Stomach (tissue), 9 donors: ENCODE data around the gene FFAR1. TPM values are rescaled to one million over a fixed set of nuclear protein-coding genes. Genes with fewer than 3 reads are reported as not detected.
A peak's percentile ranks its signal among the peaks of the same experiment; 100 is the strongest.

Experiments used
- DNase-seq, 2 donors: peaks; one replicate each; pipeline versions ENCODE4 v3.0.0 to v3.0.0-alpha.2; 2013 to 2019
- H3K27ac ChIP-seq, 5 donors: fragments of 200-600 bp in 4 of 5; sonication (generic) in 4 of 5; one replicate each; pipeline ENCODE4 v1.5.1; 2013 to 2019; ENCODE audit warnings: mild to moderate bottlenecking in 1 of 5, moderate library complexity in 1 of 5
- H3K27me3 ChIP-seq, 3 donors: fragments of 200-600 bp; sonication (generic); one replicate each; pipeline ENCODE4 v1.5.1; 2017 to 2019; ENCODE audit warnings: mixed run types in 1 of 3
- H3K36me3 ChIP-seq, 4 donors: fragments of 200-600 bp; sonication (generic); 1 replicate in 3 of 4; 2 replicates in 1 of 4; pipeline ENCODE4 v1.5.1; 2016 to 2019
- H3K4me1 ChIP-seq, 4 donors: fragments of 200-600 bp; sonication (generic); one replicate each; pipeline ENCODE4 v1.5.1; 2016 to 2019
- H3K4me3 ChIP-seq, 4 donors: fragments of 200-600 bp; sonication (generic) in 3 of 4; one replicate each; pipeline ENCODE4 v1.5.1; 2016 to 2019; ENCODE audit warnings: mild to moderate bottlenecking in 1 of 4
- H3K9me3 ChIP-seq, 4 donors: fragments of 200-600 bp; sonication (generic); one replicate each; pipeline ENCODE4 v1.5.1; 2016 to 2019
- EP300 ChIP-seq: sonication (generic); formaldehyde crosslinking; IDR thresholded peaks from one replicate; pipeline ENCODE4 v1.6.1; 2017; ENCODE audit warnings: antibody characterized with exemption
- POLR2A ChIP-seq, 4 donors: fragments of 450-650 bp; IDR thresholded peaks; one replicate each; pipeline ENCODE4 v1.6.1; 2016; ENCODE audit warnings: antibody characterized with exemption in 4 of 4, control low read depth in 2 of 4, mild to moderate bottlenecking in 1 of 4, moderate library complexity in 1 of 4
- POLR2AphosphoS5 ChIP-seq, 3 donors: sonication (generic); formaldehyde crosslinking; IDR thresholded peaks; one replicate each; pipeline ENCODE4 v1.6.1; 2016; ENCODE audit warnings: antibody characterized with exemption in 3 of 3
- WGBS, 5 donors: extraction: QIAGEN DNeasy Blood & Tissue Kit in 3 of 5; methylation state at CpG; one replicate each; pipeline versions ENCODE4 v1.1.5 to v1.1.7; 2013 to 2018; 5-methylcytosine and 5-hydroxymethylcytosine counted together
- intact Hi-C: fragments of 100-400 bp; cut with DNase I; formaldehyde crosslinking; loops from one replicate; pipeline ENCODE4 v1.15.1; 2023; ENCODE audit warnings: low total_unique reads
- polyA plus RNA-seq, 3 donors: library from polyadenylated mRNA; stranded (reverse); fragments of 200-250 nt; gene quantifications; one replicate each; pipeline ENCODE4 v1.2.3, GENCODE V29; 2013
- total RNA-seq, 5 donors: library from RNA; depleted of rRNA; stranded (reverse); fragments of >200 nt; gene quantifications; one replicate each; pipeline versions ENCODE4 v1.1.0 to v1.2.3, GENCODE V29; 2014 to 2016
- TF ChIP-seq, protein P1 (sequence below), 7 experiments: fragments of 450-650 bp in 4 of 7; fragments of 200-600 bp in 3 of 7; sonication (generic) in 3 of 7; IDR thresholded peaks; one replicate each; pipeline ENCODE4 v1.5.1; 2016 to 2019; ENCODE audit warnings: antibody characterized with exemption in 7 of 7, control low read depth in 2 of 7, mild to moderate bottlenecking in 1 of 7
- donor health status: healthy with polysubstance abuse.
- donor health status: Bipolar disorder and iron deficiency.
- donor health status: healthy.

FFAR1 gene
- total and polyA plus RNA-seq, 8 donors = 0.18 TPM; not detected in 7

DNA sequence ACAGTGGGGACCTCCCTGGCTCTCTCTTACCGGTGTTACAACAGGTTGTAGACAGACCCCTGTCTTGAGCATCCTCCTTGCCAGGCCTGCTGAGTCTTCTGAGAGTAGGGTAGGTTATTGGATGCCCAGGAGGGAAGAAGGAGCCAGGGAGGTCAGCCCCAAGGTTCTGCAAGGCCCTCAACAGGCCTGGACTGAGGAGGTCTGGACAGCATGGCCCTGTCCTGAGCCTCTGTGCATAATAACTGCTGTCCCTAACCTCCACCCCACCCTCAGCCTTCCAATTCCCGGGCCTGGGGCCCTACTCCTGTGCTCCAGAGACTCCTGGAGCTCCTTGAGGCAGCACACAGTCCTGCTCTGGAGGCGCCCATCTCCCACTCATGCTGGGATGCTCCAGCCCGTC, 18.4 kb upstream of the FFAR1 start:
- 65 to 82% (median 78%) methylated on average over 4 of the region's 4 CpGs for WGBS, 5 donors

DNA sequence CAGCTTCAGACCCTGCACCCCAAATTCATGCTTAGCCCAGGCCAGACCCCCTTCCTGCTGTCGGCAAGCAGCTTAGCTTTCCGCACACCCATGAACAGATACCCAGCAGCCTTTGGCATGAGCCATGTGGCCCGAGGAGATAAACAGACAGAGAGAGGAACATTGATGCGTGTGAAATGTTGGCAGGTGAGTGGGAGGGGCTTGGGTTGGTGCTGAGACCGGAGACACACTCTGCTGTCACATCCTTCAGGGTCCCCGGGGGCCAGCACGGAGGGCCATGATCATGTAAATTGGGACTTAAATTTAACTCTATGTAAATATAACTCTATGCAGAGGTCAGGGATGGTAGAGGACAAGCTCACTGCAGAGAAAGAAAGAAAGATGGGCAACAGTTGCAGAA, 17.2 kb upstream of the FFAR1 start:
- 56 to 67% (median 63%) methylated on average over 7 of the region's 7 CpGs for WGBS, 5 donors
- H3K27me3 ChIP-seq = peaks cover 0 to 64% (median 13%) of the 10 kb centered on the region in 3 donors
- H3K4me1 ChIP-seq = no peaks in the 10 kb centered on the region
- H3K27ac ChIP-seq = no peak overlapping the region
- peak in 1 of 2 donors; percentile 47 for DNase-seq
- TF ChIP-seq POLR2A (IDR thresholded peaks at IDR 0.05) (no peak), POLR2AphosphoS5 (IDR thresholded peaks at IDR 0.05) (no peak), EP300 (no peak)
- TF ChIP-seq, protein P1, sequence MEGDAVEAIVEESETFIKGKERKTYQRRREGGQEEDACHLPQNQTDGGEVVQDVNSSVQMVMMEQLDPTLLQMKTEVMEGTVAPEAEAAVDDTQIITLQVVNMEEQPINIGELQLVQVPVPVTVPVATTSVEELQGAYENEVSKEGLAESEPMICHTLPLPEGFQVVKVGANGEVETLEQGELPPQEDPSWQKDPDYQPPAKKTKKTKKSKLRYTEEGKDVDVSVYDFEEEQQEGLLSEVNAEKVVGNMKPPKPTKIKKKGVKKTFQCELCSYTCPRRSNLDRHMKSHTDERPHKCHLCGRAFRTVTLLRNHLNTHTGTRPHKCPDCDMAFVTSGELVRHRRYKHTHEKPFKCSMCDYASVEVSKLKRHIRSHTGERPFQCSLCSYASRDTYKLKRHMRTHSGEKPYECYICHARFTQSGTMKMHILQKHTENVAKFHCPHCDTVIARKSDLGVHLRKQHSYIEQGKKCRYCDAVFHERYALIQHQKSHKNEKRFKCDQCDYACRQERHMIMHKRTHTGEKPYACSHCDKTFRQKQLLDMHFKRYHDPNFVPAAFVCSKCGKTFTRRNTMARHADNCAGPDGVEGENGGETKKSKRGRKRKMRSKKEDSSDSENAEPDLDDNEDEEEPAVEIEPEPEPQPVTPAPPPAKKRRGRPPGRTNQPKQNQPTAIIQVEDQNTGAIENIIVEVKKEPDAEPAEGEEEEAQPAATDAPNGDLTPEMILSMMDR (IDR thresholded peaks at IDR 0.05) = no peak
- no peaks in the 10 kb centered on the region for H3K9me3 ChIP-seq
- intact Hi-C loops = no loop called here
- no peaks in the 10 kb centered on the region for H3K36me3 ChIP-seq
- no peak overlapping the region for H3K4me3 ChIP-seq

More for the DNA sequence above, 18.4 kb upstream of the FFAR1 start:
- Histone ChIP-seq H3K36me3 (no peaks in the 10 kb centered on the region), H3K27me3 (peaks cover 0 to 64% (median 13%) of the 10 kb centered on the region in 3 donors), H3K9me3 (no peaks in the 10 kb centered on the region), H3K4me3 (peak overlapping the region in 1 of 4 donors; percentile 5), H3K27ac (no peak overlapping the region), H3K4me1 (no peaks in the 10 kb centered on the region)
- no peak for DNase-seq
- intact Hi-C loops = no loop called here
- TF ChIP-seq POLR2A (IDR thresholded peaks at IDR 0.05) (no peak), POLR2AphosphoS5 (IDR thresholded peaks at IDR 0.05) (no peak), EP300 (no peak)
- TF ChIP-seq, protein P1 (IDR thresholded peaks at IDR 0.05) = no peak

DNA sequence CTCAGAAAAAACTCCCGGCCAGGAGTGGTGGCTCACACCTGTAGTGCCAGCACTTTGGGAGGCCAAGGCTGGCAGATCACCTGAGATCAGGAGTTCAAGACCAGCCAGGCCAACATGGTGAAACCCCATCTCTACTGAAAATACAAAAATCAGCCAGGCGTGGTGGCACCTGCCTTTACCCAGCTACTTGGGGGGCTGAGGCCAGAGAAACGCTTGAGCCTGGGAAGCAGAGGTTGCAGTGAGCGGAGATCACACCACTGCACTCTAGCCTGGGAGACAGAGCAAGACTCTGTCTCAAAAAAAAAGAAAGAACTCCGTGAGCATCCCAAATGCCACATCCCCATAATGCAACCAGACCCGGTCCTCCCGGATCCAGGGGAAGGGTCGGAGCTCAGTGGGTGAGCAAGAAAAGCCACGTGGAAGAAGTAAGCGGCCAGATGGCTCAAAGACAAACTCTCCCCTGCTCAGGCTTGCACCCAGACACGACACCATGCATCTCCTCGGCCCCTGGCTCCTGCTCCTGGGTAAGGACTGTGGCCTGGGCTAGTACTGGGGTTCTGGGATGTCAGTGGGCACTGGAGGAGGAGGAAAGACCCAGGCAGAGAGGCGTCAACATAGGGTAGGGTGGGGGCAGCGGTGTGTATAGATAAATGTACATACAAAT, 16.0 kb upstream of the FFAR1 start:
- intact Hi-C loops = no loop called here
- 76 to 86% (median 78%) methylated on average over 14 of the region's 14 CpGs for WGBS, 5 donors
- no peaks in the 10 kb centered on the region for H3K4me1 ChIP-seq

DNA sequence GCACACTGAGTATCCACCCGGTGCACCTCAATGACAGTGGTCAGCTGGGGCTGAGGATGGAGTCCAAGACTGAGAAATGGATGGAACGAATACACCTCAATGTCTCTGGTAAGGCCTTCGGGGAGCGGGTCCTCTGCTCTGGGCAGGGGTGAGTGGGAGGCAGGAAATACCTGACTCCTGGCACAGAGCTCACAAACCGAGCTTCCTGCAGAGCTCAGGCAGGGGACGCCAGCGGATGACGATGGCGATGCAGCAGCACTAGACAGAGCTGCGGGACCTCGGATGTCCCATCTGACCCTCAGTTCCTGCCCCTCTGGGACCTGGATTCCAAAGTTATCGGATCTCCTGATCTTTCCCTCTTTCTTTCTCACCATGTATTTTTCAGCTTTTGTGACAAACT, 14.9 kb upstream of the FFAR1 start:
- no peak overlapping the region for H3K4me3 ChIP-seq
- DNase-seq = no peak
- no peaks in the 10 kb centered on the region for H3K4me1 ChIP-seq
- no peaks in the 10 kb centered on the region for H3K9me3 ChIP-seq
- no peaks in the 10 kb centered on the region for H3K36me3 ChIP-seq
- intact Hi-C loops = no loop called here
- H3K27me3 ChIP-seq = peaks cover 0 to 55% (median 13%) of the 10 kb centered on the region in 3 donors
- TF ChIP-seq POLR2AphosphoS5 (IDR thresholded peaks at IDR 0.05) = no peak
- TF ChIP-seq, protein P1 (IDR thresholded peaks at IDR 0.05) = no peak
- TF ChIP-seq EP300 = no peak
- TF ChIP-seq POLR2A (IDR thresholded peaks at IDR 0.05) = no peak
- 60 to 78% (median 74%) methylated on average over 12 of the region's 12 CpGs for WGBS, 5 donors
- H3K27ac ChIP-seq = no peak overlapping the region

More for the DNA sequence above, 16.0 kb upstream of the FFAR1 start:
- no peak for DNase-seq
- Histone ChIP-seq H3K27me3 (peaks cover 0 to 63% (median 13%) of the 10 kb centered on the region in 3 donors), H3K9me3 (no peaks in the 10 kb centered on the region), H3K27ac (no peak overlapping the region), H3K4me3 (no peak overlapping the region), H3K36me3 (no peaks in the 10 kb centered on the region)
- no peak for TF ChIP-seq POLR2A (IDR thresholded peaks at IDR 0.05)

DNA sequence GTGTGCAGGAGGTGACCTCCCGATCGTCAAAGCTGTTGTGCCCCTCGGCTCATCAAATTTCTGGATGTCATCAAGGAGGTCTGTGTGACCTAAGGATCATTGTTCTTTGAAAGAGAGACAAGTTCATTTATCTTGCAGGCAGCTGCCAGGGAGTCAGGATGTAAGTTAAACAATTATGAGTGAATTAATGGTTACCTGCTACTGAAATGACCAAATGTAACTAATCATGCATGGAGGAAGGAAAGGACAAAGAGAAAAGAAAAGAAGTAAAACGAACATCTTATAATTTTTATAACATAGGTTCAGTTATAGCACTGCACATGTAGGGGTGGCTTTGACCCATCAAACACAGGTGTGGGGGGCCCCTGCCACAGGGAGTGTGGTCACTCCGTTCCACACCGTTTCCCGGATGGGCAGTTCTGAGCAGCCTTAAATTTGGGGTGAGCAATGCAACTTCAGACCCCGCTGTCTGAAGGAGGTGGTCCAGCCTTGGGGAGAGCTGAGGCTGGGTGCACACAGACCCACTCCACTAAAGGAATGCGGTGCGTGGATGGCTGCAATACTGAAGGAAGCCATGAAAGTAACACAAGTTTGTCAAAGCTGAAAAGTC, 13.5 kb upstream of the FFAR1 start:
- no peak overlapping the region for H3K4me3 ChIP-seq
- intact Hi-C loops = no loop called here
- WGBS, 5 donors = 68 to 77% (median 74%) methylated on average over 10 of the region's 10 CpGs
- peaks cover 0 to 46% (median 12%) of the 10 kb centered on the region in 3 donors for H3K27me3 ChIP-seq
- H3K9me3 ChIP-seq = no peaks in the 10 kb centered on the region
- H3K36me3 ChIP-seq = no peaks in the 10 kb centered on the region
- H3K27ac ChIP-seq = no peak overlapping the region
- DNase-seq = no peak
- no peak for TF ChIP-seq EP300
- TF ChIP-seq, protein P1 (IDR thresholded peaks at IDR 0.05) = no peak
- no peak for TF ChIP-seq POLR2AphosphoS5 (IDR thresholded peaks at IDR 0.05)
- TF ChIP-seq POLR2A (IDR thresholded peaks at IDR 0.05) = no peak
- no peaks in the 10 kb centered on the region for H3K4me1 ChIP-seq
